Cerebellar cortex (tissue), 1 donor: Measurements from ENCODE around the gene PRR15.

ENCODE experiments used
- DNase-seq: peaks from one replicate; pipeline ENCODE4 v3.0.0-alpha.2; 2015; ENCODE audit warnings: low spot score

Gene PRR15

GRCh38 chr7:29609162-29610037, 45.8 kb downstream of the PRR15 start:
- DNase-seq, result peak; percentile 73

GRCh38 chr7:29610086-29610485, 46.5 kb downstream of the PRR15 start:
- no peak for DNase-seq

GRCh38 chr7:29611941-29612544, 48.4 kb downstream of the PRR15 start:
- no peak for DNase-seq

GRCh38 chr7:29612596-29612995, 49.0 kb downstream of the PRR15 start:
- no peak for DNase-seq

- DNase-seq, result no peak
These were observed 49.5 kb downstream of the PRR15 start for GRCh38 chr7:29613100-29613499.

GRCh38 chr7:29614229-29614628, 50.6 kb downstream of the PRR15 start:
- DNase-seq, result no peak
